ENCODE data around the gene GBGT1.

DNA sequence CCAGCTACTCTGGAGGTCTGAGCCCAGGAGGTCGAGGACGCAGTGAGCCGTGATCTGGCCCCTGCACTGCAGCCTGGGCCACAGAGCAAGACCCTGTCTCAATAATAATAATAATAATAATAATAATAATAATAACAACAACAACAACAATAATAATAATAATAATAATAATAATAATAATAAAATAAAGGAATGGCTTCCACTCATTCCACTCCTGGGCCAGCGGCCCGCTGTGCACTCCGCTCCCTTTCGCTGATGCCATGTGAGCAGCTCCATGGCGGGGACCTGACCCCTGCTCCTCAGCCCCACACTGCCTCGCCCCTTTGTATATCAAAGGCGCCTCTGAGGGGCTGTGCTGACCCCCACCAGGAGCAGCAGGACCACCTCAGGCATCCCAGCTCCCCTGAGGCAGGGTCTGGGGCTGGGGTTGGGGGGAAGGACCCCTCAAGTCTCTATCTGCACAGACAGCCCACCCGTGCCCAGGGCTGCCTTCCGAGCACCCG is 20.0 kb downstream of the GBGT1 start:
- TF ChIP-seq, protein P1, sequence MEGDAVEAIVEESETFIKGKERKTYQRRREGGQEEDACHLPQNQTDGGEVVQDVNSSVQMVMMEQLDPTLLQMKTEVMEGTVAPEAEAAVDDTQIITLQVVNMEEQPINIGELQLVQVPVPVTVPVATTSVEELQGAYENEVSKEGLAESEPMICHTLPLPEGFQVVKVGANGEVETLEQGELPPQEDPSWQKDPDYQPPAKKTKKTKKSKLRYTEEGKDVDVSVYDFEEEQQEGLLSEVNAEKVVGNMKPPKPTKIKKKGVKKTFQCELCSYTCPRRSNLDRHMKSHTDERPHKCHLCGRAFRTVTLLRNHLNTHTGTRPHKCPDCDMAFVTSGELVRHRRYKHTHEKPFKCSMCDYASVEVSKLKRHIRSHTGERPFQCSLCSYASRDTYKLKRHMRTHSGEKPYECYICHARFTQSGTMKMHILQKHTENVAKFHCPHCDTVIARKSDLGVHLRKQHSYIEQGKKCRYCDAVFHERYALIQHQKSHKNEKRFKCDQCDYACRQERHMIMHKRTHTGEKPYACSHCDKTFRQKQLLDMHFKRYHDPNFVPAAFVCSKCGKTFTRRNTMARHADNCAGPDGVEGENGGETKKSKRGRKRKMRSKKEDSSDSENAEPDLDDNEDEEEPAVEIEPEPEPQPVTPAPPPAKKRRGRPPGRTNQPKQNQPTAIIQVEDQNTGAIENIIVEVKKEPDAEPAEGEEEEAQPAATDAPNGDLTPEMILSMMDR (IDR thresholded peaks at IDR 0.05 in 4 of 5, conservative IDR thresholded peaks at IDR 0.05 in 1 of 5): no peak
- TF ChIP-seq POLR2A (IDR thresholded peaks at IDR 0.05): no peak

All from gastrocnemius medialis (tissue), 4 donors.